GM18870 (cell line): ENCODE data around the gene IGFBP6.

Source experiments
- ATAC-seq: cut with Tn5 transposase; IDR thresholded peaks from one replicate; pipeline ENCODE4 v1.9.1; 2021; ENCODE audit warnings: moderate library complexity; ENCODE audit not compliant: unreplicated experiment

Gene IGFBP6

GRCh38 chr12:53115891-53116648 lies 18.6 kb downstream of the IGFBP6 start:
- ATAC-seq = no peak

- ATAC-seq = no peak
Observed at GRCh38 chr12:53118751-53119300, 21.4 kb downstream of the IGFBP6 start.

GRCh38 chr12:53120685-53121525 lies 23.4 kb downstream of the IGFBP6 start:
- ATAC-seq = no peak

GRCh38 chr12:53122961-53123468 lies 25.5 kb downstream of the IGFBP6 start:
- ATAC-seq = no peak

GRCh38 chr12:53123578-53124351 lies 26.3 kb downstream of the IGFBP6 start:
- ATAC-seq = no peak

- ATAC-seq = no peak
Observed at GRCh38 chr12:53124352-53124723, 26.9 kb downstream of the IGFBP6 start.

- ATAC-seq = no peak
Observed at GRCh38 chr12:53127169-53127568, 29.7 kb downstream of the IGFBP6 start.

GRCh38 chr12:53128780-53129569 lies 31.5 kb downstream of the IGFBP6 start:
- ATAC-seq = no peak

GRCh38 chr12:53131844-53132243 lies 34.4 kb downstream of the IGFBP6 start:
- ATAC-seq = no peak

GRCh38 chr12:53133722-53134121 lies 36.3 kb downstream of the IGFBP6 start:
- no peak for ATAC-seq

GRCh38 chr12:53143355-53143754 lies 45.9 kb downstream of the IGFBP6 start:
- ATAC-seq = no peak

GRCh38 chr12:53145383-53146260 lies 48.2 kb downstream of the IGFBP6 start:
- no peak for ATAC-seq

GRCh38 chr12:53147181-53147580 lies 49.7 kb downstream of the IGFBP6 start:
- ATAC-seq = no peak

- ATAC-seq = no peak
Observed at GRCh38 chr12:53147653-53148052, 50.2 kb downstream of the IGFBP6 start.

- ATAC-seq = no peak
Observed at GRCh38 chr12:53151039-53151438, 53.6 kb downstream of the IGFBP6 start.
